ENCODE measurements around the gene TECPR2.

TECPR2 gene

DNA sequence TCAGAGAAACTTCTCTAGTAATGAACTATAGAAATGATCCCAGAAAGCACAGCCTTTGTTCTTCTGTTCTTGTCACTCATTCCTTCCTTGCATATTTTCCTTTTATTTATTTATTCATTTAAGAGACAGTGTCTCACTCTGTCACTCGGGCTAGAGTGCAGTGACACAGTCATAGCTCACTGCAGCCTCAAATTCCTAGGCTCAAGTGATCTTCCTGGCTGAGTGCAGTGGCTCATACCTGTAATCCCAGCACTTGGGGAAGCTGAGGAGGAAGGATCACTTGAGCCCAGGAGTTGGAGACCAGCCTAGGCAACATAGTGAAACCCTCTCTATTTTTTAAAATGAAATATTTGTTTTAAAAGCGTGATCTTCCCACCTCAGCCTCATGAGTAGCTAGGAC, 11.5 kb downstream of the TECPR2 start:
- no peak for DNase-seq (ENCODE audit: low read depth)

- no peak for DNase-seq (ENCODE audit: low read depth)
Observed at GRCh38 chr14:102375119-102375518, 12.4 kb downstream of the TECPR2 start.

DNA sequence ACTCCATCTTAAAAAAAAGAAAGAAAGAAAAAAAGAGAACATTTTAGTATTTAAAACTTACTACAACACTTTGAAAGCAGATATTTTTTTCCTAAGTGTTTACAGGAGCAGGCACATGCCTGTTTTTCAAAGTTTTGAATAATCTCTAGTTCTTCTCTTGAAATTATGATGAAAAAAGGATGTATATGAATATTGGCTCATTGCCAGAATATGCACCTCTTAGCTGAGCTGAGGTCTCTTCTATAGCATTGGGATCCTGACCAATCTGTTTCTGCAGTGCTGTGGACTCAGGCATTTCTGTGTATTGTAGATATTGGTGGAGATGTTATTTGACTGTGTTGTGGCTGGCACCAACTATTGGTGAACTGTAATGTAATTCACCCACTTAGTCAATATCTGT, 15.0 kb downstream of the TECPR2 start:
- DNase-seq (ENCODE audit: low read depth) = no peak

- DNase-seq (ENCODE audit: low read depth) = no peak
Observed at GRCh38 chr14:102378830-102379229, 16.1 kb downstream of the TECPR2 start.

DNA sequence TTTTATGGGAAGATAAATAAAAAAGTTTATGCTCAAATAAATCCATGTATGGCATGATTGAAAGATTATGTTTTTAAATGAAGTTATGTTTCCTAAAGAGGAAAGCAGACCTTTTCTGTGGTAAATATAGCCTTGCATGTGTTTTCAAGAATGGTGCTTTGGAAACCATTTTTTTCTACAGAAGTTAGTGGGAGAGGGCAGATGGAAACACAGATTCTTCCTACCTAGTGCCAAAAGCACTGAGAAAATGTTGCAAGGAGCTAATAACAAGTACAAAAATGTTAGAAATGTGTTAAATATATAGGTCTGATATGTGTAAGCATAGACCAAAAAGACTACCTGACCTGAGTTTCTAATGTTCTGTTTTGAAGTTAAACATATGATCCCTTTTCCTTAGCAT, 24.3 kb downstream of the TECPR2 start:
- no peak for DNase-seq (ENCODE audit: low read depth)

- DNase-seq (ENCODE audit: low read depth) = no peak
Observed at GRCh38 chr14:102389246-102389645, 26.5 kb downstream of the TECPR2 start.

DNA sequence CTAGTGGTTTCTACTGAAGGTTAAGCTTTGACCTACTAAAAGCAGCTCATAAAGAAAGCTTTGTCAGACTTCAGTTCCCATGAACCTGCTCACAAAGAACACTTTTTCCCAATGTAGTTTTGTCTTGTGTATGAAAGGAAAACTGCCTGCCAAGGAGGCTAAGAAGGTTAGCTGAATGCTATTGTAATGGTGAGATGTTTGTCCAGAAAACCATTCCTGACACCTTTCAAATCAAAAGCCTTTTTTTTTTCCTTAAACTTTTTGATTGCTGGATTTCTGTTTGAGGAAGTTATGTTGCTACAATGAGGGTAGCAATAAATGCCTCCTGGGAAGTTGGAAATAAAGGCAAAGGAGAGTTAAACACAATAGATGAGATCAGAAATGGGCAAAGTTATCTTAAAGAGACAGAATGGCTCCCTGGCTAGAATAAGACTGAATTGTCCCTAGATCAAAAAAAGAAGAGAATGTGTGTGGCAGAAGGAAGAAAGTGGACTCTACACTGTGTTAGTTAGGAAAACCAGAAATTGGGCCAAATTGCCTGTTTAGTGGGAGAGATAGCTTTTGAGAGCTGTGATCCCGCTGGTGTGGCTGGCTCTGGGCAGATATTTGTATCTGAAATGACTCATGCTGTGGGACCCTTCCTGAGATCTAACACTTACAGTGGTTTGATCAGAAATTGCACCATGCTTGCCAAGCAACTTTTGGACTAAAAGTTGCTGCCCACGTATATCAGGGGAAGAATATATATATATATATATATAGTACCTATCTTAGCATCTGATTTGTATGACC, 27.5 kb downstream of the TECPR2 start:
- no peak for DNase-seq (ENCODE audit: low read depth)

DNA sequence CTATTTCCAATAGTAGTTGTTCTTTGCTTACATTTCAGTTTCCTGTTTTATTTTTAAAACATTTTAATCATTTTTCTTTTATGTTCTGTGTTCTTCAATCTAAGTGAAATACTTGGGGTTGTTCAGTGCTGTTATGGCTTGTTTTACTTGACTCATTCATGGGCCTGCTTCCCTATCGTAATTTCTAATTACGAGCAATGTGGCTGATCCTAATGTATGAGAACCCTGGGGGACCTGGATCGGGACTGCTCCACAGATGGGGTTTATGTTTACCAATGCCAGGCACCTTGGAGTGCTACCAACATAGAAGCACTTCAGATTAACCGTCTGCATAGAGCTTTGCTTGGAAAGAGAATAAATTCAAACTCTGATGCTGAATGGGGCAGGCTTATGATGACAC, 29.8 kb downstream of the TECPR2 start:
- DNase-seq (ENCODE audit: low read depth) = no peak

DNA sequence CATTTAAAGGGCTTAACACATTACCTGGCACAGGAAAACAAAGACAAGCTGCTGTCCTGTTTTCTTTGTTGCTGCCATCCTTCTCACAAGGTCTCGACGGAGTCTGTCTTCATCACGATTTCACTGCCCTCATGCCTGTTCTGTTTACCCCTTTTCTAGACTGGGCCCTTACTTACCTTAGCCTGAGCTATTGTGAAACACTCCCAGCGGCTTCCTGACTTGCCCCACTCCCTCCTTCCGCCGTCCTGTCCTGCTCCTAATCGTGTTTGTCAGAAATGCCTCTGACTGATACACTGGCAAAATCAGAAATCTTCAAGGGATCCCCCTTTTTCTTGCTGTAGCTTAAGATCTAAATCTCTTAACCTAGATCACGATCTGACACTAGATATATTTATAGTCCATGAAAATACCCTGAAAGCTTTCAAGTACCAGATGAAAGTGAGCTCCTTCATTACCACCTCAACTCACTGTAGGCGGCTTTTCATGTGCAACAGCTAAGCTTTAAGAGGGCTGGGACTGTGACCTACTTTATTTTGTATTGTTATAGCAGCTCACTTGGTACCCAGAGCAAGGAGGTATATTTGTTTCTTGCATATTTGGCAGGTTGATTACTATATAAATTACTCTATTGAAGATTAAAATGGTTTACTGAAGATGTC, 32.1 kb downstream of the TECPR2 start:
- DNase-seq (ENCODE audit: low read depth) = no peak

- DNase-seq (ENCODE audit: low read depth) = no peak
Observed at GRCh38 chr14:102396521-102396920, 33.8 kb downstream of the TECPR2 start.

- DNase-seq (ENCODE audit: low read depth) = no peak
Observed at GRCh38 chr14:102403028-102403427, 40.3 kb downstream of the TECPR2 start.

- no peak for DNase-seq (ENCODE audit: low read depth)
Observed at GRCh38 chr14:102407258-102407657, 44.5 kb downstream of the TECPR2 start.

DNA sequence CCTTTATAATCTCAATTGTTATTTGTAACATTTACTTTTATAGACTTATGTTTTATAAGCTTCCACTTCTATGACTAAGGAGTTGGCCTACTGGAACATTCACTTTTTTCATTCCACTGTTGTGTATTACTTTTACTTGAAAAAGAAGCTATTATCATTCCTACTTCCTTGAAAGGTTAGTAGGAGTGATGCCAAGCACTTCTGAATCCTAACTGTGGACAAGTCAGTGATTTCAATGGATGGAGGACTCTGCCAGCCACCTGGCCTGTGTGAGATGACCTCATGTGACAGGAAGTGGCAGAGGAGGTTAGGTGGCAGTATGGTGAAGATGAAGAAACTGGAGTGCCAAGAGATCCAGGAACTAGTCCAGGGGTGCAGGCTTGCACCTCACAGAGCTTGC, 46.0 kb downstream of the TECPR2 start:
- DNase-seq (ENCODE audit: low read depth) = no peak

- no peak for DNase-seq (ENCODE audit: low read depth)
Observed at GRCh38 chr14:102415671-102416070, 52.9 kb downstream of the TECPR2 start.

- no peak for DNase-seq (ENCODE audit: low read depth)
Observed at GRCh38 chr14:102417001-102417431, 54.3 kb downstream of the TECPR2 start.

- DNase-seq (ENCODE audit: low read depth) = no peak
Observed at GRCh38 chr14:102417646-102418045, 54.9 kb downstream of the TECPR2 start.

GRCh38 chr14:102418169-102418852, 55.6 kb downstream of the TECPR2 start:
- no peak for DNase-seq (ENCODE audit: low read depth)

DNA sequence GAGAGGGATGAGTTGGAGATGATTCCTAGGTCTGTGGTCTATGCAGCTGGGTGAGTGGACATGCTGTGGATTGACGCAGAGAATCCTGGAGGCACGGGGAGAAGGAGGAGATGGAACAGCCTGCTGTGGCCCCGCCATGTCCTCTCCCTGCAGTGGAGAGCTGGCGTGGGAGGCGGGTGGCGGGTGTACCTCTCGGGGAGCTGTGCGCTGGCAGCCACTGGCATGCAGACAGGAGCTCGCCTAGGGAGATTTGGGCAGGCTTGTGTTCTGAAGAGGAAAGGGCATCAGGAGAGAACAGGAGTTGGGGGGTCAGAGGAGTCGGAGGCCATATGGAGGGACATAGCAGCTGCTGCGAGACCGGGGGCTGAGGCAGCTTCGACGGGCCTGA, 56.1 kb downstream of the TECPR2 start:
- DNase-seq (ENCODE audit: low read depth) = no peak

DNA sequence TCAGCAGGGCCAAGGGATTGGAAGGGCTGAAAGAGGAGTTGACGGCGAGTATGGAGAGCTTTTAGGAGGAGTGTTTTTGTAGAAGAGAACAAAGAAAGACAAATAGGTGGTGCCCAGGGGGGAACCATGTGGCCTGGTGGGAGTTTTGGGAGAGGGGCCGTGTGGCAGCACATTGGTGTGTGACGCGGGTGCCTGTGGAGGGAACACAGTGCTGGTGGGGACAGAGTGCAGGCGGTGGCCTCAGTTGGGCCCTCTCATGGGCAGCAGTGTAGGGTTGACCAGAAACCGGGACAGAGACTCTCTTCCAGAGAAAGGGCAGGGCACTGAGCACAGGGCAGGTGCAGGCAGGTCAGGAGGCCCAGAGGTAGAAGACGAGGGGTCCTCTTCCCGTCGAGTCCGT, 56.5 kb downstream of the TECPR2 start:
- DNase-seq (ENCODE audit: low read depth) = no peak

DNA sequence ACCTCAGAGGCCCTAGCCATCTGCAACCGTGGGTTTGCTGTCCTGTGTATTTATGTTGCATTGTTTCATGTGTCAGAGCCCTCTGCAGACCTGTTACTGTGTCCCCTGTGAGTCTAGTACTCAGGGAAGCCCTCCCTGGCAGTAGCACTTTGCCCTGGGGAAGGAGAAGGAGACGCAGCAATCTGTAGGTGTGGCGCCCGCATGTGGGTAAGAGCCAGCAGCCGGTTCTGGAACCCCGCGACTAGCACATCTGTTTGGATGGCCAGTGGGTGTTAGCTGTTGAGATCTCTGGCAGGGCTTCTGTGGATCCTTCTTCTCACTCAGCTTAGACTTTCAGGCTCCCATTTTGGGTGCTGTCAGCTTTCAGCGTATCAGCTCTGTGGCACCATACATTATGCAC, 57.0 kb downstream of the TECPR2 start:
- no peak for DNase-seq (ENCODE audit: low read depth)

GRCh38 chr14:102421411-102422057, 58.8 kb downstream of the TECPR2 start:
- no peak for DNase-seq (ENCODE audit: low read depth)

DNA sequence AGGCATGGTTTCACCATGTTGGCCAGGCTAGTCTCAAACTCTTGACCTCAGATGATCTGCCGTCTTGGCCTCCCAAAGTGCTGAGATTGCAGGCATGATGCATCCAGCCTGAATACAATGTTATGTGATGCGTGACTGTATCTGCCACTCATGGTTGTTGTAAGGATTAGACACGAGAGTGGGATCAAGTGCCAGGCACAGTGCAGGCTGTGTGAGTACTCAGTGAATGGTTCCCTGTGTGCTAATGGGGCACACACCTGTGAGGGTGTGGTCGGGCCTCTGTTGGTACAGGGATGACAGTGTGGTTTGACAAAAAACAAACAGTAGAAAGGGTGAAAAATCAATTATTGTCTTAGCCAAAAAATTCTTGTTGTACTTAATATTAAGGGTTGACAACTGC, 61.8 kb downstream of the TECPR2 start:
- DNase-seq (ENCODE audit: low read depth) = no peak

GRCh38 chr14:102424923-102425322, 62.2 kb downstream of the TECPR2 start:
- DNase-seq (ENCODE audit: low read depth) = no peak

Data from activated T-cell treated with anti-CD3 and anti-CD28 coated beads for 1 hour (primary cell).